NCI-H748 (cell line): ENCODE measurements around the gene LARP1.
"Not testable (repeated sequence)": the region's sequence is repeated elsewhere in the genome, so short reads cannot be mapped to it uniquely, and the experiment has no call there.

Experiments used
- DNase-seq: peaks from one replicate; lab custom pipeline; 2025; ENCODE audit not compliant: unreplicated experiment; lab: John Stamatoyannopoulos, UW

Gene LARP1

DNA sequence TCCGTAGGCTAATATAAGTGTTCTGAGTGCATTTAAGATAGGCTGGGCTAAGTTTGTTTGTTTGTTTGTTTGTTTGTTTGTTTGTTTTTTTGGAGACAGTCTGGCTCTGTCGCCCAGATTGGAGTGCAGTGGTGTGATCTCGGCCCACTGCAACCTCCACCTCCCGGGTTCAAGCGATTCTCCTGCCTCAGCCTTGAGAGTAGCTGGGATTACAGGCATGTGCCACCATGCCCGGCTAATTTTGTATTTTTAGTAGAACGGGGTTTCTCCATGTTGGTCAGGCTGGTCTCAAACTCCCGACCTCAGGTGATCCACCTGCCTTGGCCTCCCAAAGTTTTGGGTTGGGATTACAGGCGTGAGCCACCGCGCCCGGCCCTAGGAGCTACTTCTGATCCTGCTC lies 4.7 kb downstream of the LARP1 start:
- not testable (repeated sequence) for DNase-seq

GRCh38 chr5:154761046-154761736 lies 6.0 kb downstream of the LARP1 start:
- no peak for DNase-seq

DNA sequence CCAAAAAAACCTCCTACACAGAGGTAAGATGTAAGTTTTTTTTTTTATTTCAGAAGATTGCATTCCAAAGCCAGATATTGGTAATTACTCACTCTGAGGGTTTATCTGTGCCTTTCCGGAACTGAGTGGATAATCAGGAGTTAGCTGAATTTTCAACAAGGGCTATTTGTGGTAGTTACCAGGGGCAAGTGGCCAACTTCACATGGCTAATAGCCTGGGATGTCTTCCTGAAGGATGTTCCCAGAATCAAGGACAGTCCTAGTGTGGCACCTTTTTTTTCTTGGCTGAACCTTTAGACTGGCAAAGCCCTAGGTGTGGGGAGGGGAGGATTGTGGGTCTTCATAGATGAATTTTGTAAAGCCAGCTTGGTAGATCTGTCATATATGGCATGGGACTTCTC lies 7.1 kb downstream of the LARP1 start:
- DNase-seq: no peak

- no peak for DNase-seq
These were observed 7.5 kb downstream of the LARP1 start for GRCh38 chr5:154762700-154763099.

DNA sequence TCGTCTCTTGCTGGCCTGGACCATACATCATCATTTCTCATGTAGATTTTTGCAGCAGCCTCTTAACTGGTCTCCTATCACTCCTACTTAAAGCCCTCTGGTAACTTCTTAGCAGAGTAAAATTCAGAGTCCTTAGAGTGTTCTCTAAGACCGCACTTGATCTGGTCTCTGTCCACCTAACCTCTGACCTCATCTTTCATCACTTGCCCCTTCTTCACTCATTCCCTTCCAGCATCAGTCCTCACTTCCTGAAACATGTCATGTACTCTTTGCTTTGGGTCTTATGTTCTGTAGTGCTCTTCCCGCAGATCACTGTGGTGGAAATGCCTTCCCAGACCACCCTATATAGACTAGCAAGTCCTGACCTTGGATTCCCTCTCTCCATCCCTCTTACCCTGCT lies 9.8 kb downstream of the LARP1 start:
- no peak for DNase-seq

DNA sequence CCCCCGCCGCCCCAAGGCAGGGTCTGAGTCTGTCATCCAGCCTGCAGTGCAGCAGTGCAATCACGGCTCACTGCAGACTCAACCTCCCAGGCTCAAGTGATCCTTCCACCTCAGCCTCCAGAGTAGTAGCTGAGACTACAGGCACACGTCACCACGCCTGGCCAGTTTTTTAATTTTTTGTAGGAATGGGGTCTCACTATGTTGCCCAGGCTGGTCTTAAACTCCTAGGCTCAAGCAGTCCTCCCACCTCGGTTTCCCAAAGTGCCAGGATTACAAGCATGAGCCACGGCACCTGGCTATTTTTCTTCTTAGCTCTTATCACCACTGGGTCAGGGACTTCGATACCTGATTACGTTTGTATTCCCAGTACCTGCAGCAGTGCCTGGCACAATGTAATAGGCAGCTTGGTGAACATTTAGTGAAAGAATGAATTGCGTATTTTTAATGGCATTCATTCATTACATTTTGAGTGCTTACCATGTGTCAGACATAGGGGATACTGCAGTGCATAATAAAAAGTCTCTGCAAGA lies 10.3 kb downstream of the LARP1 start:
- no peak for DNase-seq

- no peak for DNase-seq
These were observed 11.5 kb downstream of the LARP1 start for GRCh38 chr5:154766558-154767281.

GRCh38 chr5:154767576-154767975 lies 12.4 kb downstream of the LARP1 start:
- DNase-seq: no peak

GRCh38 chr5:154768207-154768606 lies 13.0 kb downstream of the LARP1 start:
- DNase-seq: no peak

- DNase-seq: no peak
These were observed 14.9 kb downstream of the LARP1 start for GRCh38 chr5:154770111-154770510.

DNA sequence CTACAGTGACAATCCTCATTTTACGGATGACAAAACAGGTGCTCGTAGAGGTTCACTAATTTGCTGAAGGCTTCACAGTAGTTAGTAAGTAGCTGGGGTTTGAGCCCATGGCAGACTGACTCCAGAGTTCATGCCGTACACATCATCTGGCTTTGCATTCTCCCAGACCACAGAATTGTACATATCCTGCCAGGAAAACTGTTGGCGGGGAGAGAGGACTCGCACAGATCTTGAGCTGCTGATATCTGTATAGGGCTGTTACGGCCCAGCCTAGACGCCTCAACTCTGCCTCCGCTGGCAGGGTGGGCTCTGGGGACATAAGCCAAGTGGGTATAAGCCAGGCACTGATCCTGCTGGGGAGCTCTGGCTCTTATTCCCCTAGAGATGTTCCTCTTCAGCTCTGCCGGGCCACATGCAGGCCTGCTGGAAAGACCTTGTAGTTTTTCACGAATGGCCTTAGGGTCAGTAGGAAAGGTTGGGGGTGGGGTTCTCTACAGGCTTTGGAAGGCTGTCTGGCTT lies 16.3 kb downstream of the LARP1 start:
- no peak for DNase-seq

DNA sequence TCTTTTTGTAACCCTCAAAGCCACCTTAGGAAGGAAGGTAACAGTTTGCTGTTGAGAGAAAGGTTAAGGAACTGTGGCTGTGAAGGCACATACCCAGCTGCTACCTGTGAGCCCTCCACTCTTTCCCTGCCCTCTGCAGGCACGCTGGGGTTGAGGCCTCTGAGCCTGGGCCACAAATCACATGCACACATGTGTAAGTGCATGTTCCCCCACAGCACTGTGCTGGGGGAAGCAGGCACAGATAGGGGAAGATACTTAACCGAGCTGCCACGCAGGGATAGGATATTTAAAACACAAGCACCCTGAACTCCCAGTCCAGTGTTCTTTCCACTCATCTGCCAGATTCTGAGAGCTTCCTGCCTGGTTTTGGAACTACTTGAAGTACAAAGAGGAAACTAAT lies 18.1 kb downstream of the LARP1 start:
- DNase-seq: no peak

DNA sequence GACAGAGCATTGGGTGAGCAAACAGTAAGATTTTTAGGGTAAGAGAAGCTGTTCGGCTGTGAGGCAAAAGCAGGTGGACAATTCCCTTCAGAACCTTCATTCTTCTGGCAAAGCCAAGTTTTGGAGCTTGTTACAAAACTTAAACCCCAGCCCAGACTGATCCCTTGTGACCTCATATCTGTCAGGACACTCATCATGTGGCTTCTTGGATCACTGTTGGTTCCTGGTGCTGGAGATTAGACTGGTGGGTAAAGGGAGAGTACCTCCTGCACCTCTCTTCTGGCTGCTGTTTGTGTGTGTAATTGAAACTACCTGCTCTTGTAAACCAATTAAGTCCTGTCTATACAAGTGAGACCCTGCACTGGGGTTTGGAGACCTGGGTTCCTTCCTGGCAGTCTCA lies 21.0 kb downstream of the LARP1 start:
- no peak for DNase-seq

DNA sequence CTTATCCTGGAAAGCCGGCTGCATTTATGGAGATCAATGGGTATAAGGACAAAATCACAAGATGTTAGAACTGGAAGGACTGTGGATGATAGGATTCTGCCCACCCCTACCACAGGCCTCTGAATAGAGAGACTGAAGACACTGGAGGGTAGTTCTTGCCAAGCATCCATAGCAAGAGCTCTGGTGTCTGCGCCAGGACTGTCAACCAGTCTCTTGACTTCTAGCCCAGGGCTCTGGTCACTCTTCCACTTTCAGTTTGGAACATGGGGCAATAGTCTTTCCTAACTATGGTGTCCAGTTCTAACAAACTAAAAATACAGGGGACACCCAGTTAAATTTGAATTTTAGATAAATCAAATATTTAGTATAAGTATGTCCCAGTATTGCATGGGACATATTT lies 23.4 kb downstream of the LARP1 start:
- DNase-seq: no peak

- no peak for DNase-seq
These were observed 23.9 kb downstream of the LARP1 start for GRCh38 chr5:154779105-154779504.

- DNase-seq: no peak
These were observed 25.0 kb downstream of the LARP1 start for GRCh38 chr5:154780128-154780527.

DNA sequence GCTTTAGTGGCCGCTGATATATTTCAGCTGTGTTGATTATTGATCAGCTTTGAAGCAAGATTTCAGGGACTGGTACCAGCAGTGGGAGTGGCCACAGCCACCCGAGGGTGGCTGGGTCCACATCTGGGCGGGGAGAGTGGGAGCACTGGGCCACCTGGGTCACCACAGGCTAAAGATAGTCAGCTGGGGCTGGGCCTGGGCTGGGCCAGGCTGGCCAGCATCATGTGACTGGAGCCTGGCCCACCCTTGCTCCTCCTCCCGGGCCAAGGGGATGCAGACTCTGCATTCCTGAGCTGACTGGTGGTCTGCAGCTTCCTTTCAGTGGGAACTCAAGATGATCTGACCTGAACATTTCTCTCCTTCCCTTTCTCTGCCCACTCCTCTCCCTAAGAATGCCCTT lies 27.1 kb downstream of the LARP1 start:
- no peak for DNase-seq

DNA sequence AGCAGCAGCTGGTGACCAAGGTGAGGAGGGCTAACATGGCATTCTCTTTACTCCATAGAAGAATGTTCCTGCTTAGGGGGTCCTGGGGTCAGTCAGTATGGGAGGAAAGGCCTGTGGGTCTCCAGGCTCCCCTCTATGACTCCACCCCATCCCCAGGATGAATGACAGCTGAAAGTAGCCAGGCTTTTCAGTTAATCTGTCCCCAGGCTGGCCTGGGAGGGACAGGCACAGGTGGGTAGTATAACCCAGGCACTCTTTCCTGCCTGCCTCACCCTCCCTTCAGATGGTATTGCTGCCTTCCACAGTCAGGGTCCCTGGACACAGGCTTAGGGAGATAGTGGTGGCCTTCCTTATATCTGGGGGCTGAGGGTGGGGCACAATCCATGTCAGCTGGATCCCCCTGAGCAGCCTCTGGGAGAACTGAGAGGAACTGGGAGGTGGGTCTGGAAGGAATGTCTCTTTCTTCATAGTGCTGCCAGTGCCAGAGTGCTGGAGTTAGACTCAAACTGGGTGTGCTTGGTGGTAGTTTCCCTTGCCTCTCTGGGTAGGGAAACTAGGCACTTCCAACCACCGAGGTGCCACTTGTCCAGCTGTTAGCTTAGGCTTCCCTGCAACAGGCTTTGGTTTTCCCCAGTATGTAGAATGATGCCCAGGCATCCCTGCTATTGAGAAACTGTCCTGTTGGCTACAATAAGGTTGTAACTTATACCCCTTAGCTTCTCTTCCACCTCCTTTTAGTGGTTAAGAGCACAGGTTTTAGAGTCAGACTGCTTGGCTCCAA lies 27.8 kb downstream of the LARP1 start:
- no peak for DNase-seq

DNA sequence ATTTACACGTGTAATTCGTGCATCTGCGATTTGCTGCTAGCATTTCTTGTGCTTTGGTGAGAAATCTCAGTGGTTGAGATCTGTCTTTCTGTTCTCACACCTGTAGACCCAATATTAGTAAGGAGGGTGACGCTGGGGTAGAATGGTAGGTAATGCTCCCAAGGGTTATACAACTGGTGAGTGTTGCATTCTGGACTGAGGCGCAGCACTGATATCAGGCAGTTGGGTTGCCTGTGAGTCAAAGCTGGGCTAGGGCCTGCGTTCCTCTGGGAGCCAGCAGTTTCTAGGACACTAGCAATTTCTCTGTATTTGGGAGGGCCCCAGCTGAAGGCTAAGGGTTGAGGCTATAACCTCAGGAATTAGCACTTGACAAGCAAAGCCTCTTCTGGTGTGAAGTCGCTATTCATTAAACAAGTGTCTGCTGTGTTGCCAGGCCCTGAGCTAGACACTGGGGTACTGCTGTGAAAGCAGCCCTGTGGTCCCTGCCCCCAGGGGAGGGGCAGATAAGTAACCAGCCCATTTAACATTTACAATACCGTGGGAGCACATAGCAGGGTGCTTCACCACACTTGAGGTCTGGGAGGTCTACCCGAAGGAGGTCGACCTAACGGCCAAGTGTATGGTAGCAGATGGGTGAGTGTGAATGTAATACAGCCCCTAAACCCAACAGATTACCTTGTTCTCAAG lies 28.7 kb downstream of the LARP1 start:
- no peak for DNase-seq

DNA sequence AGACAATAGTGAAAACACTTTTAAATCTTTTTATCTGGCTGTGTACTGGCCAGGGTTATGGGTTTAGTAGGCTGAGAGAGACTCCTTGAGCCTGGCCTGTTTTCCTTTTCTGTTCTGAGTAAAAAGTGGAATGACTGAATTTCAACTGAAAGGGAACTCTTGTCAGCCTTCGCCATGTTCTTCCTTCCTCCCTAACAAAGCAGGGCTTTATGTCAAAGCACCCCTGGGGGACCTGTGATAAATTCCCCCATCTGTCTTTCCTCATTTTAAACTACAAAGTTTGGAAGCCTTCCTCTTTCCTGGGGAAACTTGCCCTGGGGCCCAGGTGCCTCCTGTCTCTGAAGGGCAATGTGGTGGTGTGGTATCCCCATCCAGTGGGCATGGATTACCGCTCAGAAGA lies 29.7 kb downstream of the LARP1 start:
- no peak for DNase-seq

GRCh38 chr5:154786414-154786813 lies 31.2 kb downstream of the LARP1 start:
- no peak for DNase-seq
